Measurements from ENCODE around the gene USP40. TPM values are rescaled to one million over a fixed set of nuclear protein-coding genes. Genes with fewer than 3 reads are reported as not detected.

Gene USP40
- total RNA-seq, 1 experiment from 2014 or later: 34.9 TPM

- CTCF ChIA-PET: no interaction called here
- POLR2A ChIA-PET: no interaction called here
- TF ChIP-seq EZH2phosphoT487 (IDR thresholded peaks at IDR 0.05; ENCODE audit: borderline replicate concordance) (no peak), CBX3 (IDR thresholded peaks at IDR 0.05; ENCODE audit: low read depth) (no peak), ELF1 (IDR thresholded peaks at IDR 0.05; ENCODE audit: borderline replicate concordance, low read depth) (no peak), POLR2AphosphoS5 (IDR thresholded peaks at IDR 0.05; ENCODE audit: low read depth, low read length) (no peak), TCF7L2 (IDR thresholded peaks at IDR 0.05; ENCODE audit: borderline replicate concordance, extremely low read depth, insufficient read depth, insufficient read length) (no peak), SP1 (IDR thresholded peaks at IDR 0.05; ENCODE audit: low read depth) (no peak), ATF3 (IDR thresholded peaks at IDR 0.05) (no peak), EZH2 (IDR thresholded peaks at IDR 0.05) (no peak), REST (IDR thresholded peaks at IDR 0.05; ENCODE audit: low read depth) (no peak), MAX (IDR thresholded peaks at IDR 0.05) (no peak), YY1 (IDR thresholded peaks at IDR 0.05; ENCODE audit: extremely low read depth, insufficient replicate concordance, low read depth, low read length) (no peak), SRF (IDR thresholded peaks at IDR 0.05; ENCODE audit: low read depth) (no peak), ZBTB33 (IDR thresholded peaks at IDR 0.05; ENCODE audit: extremely low read depth, insufficient replicate concordance, low read length) (no peak), POLR2A (IDR thresholded peaks at IDR 0.05; ENCODE audit: borderline replicate concordance, extremely low read depth, insufficient read depth, insufficient read length) (no peak), ZNF274 (IDR thresholded peaks at IDR 0.05; ENCODE audit: low read depth, low read length) (no peak), SIN3A (IDR thresholded peaks at IDR 0.05; ENCODE audit: low read depth) (no peak), JUND (IDR thresholded peaks at IDR 0.05) (no peak)
- TF ChIP-seq, protein P1, sequence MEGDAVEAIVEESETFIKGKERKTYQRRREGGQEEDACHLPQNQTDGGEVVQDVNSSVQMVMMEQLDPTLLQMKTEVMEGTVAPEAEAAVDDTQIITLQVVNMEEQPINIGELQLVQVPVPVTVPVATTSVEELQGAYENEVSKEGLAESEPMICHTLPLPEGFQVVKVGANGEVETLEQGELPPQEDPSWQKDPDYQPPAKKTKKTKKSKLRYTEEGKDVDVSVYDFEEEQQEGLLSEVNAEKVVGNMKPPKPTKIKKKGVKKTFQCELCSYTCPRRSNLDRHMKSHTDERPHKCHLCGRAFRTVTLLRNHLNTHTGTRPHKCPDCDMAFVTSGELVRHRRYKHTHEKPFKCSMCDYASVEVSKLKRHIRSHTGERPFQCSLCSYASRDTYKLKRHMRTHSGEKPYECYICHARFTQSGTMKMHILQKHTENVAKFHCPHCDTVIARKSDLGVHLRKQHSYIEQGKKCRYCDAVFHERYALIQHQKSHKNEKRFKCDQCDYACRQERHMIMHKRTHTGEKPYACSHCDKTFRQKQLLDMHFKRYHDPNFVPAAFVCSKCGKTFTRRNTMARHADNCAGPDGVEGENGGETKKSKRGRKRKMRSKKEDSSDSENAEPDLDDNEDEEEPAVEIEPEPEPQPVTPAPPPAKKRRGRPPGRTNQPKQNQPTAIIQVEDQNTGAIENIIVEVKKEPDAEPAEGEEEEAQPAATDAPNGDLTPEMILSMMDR (IDR thresholded peaks at IDR 0.05 in 2 of 3, conservative IDR thresholded peaks at IDR 0.05 in 1 of 3; ENCODE audit: borderline replicate concordance in 1 of 3, insufficient read depth in 1 of 3, low read depth in 2 of 3, low read length in 2 of 3): no peak
Measured at GRCh38 chr2:233546101-233546500, 20.5 kb downstream of the USP40 start.

More at GRCh38 chr2:233546101-233546500, 20.5 kb downstream of the USP40 start:
- DNase-seq (ENCODE audit: low read depth, low spot score): no peak
- Histone ChIP-seq H3K4me1 (ENCODE audit: control insufficient read depth in 1 of 2, insufficient read depth in 2 of 2, low read length in 2 of 2) (no peaks in the 10 kb centered on the region), H3K27me3 (ENCODE audit: insufficient read depth, low read length) (no peaks in the 10 kb centered on the region), H3K9ac (ENCODE audit: low read length) (no peak overlapping the region), H2AFZ (ENCODE audit: low read depth, low read length, poor library complexity, severe bottlenecking) (no peak overlapping the region), H3K36me3 (ENCODE audit: control insufficient read depth in 1 of 2, insufficient read depth in 2 of 2, low read length in 2 of 2) (peaks cover 2 to 8% of the 10 kb centered on the region in 2 experiments; a peak in 2 of 4 replicates), H3K9me2 (ENCODE audit: insufficient read depth) (no peaks in the 10 kb centered on the region), H4K20me1 (ENCODE audit: insufficient read depth) (no peaks in the 10 kb centered on the region), H3K27ac (ENCODE audit: low read depth, low read length) (no peak overlapping the region), H3K79me2 (ENCODE audit: insufficient read depth, low read length) (no peaks in the 10 kb centered on the region), H3K4me2 (ENCODE audit: low read length) (no peak overlapping the region), H3K4me3 (replicated peaks in 1 of 2; ENCODE audit: low read depth in 1 of 2, low read length in 2 of 2) (no peak overlapping the region), H3K9me3 (ENCODE audit: control insufficient read depth in 1 of 2, insufficient read depth in 1 of 2, low read depth in 1 of 2, low read length in 2 of 2) (no peaks in the 10 kb centered on the region)
- RAD21 ChIA-PET (ENCODE audit: low non-redundant PET in 1 of 2, low total read pairs in 2 of 2, uncharacterized antibody in 2 of 2, unreplicated experiment in 2 of 2): no interaction called here
- ATAC-seq: no peak
- intact Hi-C loops (cut with micrococcal nuclease): no loop called here
- no TSS peak for BruUV-seq (replicated peaks)

All from HCT116 (cell line).